GM20431 (cell line): Measurements from ENCODE around the gene ST8SIA6.
"Not testable (repeated sequence)": the region's sequence is repeated elsewhere in the genome, so short reads cannot be mapped to it uniquely, and the experiment has no call there.

ENCODE experiments used
- in situ Hi-C: fragments of 300-500 bp; cut with MseI, MboI; formaldehyde crosslinking; loops from one replicate; pipeline ENCODE4 v1.15.0; 2020; ENCODE audit warnings: low sequenced_read_pairs; ENCODE audit not compliant: unreplicated experiment

The ST8SIA6 gene

GRCh38 chr10:17454161-17455014 lies at the start of gene ST8SIA6:
Gene ST8SIA6, minus strand, starts transcription at chr10:17454595. Its CDS starts 340 bp downstream, at chr10:17454255.
- in situ Hi-C loops, result no loop called here

- in situ Hi-C loops, result no loop called here
Measured at GRCh38 chr10:17503795-17504194, 49.4 kb upstream of the ST8SIA6 start.

- in situ Hi-C loops, result no loop called here
Measured at GRCh38 chr10:17502814-17503213, 48.4 kb upstream of the ST8SIA6 start.

GRCh38 chr10:17499014-17499413 lies 44.6 kb upstream of the ST8SIA6 start:
- in situ Hi-C loops, result not testable (repeated sequence)

- in situ Hi-C loops, result no loop called here
Measured at GRCh38 chr10:17497446-17498030, 43.1 kb upstream of the ST8SIA6 start.

GRCh38 chr10:17494626-17495260 lies 40.3 kb upstream of the ST8SIA6 start:
- in situ Hi-C loops, result no loop called here

- in situ Hi-C loops, result no loop called here
Measured at GRCh38 chr10:17488848-17489247, 34.5 kb upstream of the ST8SIA6 start.

- in situ Hi-C loops, result no loop called here
Measured at GRCh38 chr10:17483079-17483478, 28.7 kb upstream of the ST8SIA6 start.

GRCh38 chr10:17479822-17480221 lies 25.4 kb upstream of the ST8SIA6 start:
- in situ Hi-C loops, result no loop called here

- in situ Hi-C loops, result no loop called here
Measured at GRCh38 chr10:17479015-17479615, 24.7 kb upstream of the ST8SIA6 start.

- in situ Hi-C loops, result no loop called here
Measured at GRCh38 chr10:17476073-17476472, 21.7 kb upstream of the ST8SIA6 start.

GRCh38 chr10:17475661-17476060 lies 21.3 kb upstream of the ST8SIA6 start:
- in situ Hi-C loops, result no loop called here

GRCh38 chr10:17474595-17475323 lies 20.4 kb upstream of the ST8SIA6 start:
- in situ Hi-C loops, result no loop called here

GRCh38 chr10:17473228-17473950 lies 19.0 kb upstream of the ST8SIA6 start:
- in situ Hi-C loops, result no loop called here

- in situ Hi-C loops, result no loop called here
Measured at GRCh38 chr10:17472481-17473227, 18.3 kb upstream of the ST8SIA6 start.

GRCh38 chr10:17470246-17470645 lies 15.9 kb upstream of the ST8SIA6 start:
- in situ Hi-C loops, result no loop called here

- in situ Hi-C loops, result no loop called here
Measured at GRCh38 chr10:17465328-17466125, 11.1 kb upstream of the ST8SIA6 start.

- in situ Hi-C loops, result no loop called here
Measured at GRCh38 chr10:17464545-17464944, 10.2 kb upstream of the ST8SIA6 start.
